Measurements from ENCODE around the gene BMP7.

DNA sequence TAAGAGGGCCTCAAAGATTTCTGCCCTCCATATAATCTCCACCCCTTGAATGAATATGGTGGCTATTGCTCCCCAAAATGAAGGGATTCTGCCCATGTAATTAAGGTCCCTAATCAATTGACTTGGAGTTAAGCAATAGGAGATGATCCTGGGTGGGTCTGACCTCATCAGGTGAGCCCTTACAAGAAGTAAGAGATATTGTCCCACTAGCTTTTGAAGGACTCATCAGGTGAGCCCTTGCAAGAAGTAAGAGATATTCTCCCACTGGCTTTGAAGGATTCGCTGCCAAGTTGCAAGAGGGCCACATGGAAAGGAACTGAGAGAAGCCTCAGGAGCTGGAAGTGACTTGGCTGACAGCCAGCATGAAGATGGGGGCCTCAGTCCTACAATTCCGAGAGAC is 103.4 kb downstream of the BMP7 start:
- TF ChIP-seq, protein P1, sequence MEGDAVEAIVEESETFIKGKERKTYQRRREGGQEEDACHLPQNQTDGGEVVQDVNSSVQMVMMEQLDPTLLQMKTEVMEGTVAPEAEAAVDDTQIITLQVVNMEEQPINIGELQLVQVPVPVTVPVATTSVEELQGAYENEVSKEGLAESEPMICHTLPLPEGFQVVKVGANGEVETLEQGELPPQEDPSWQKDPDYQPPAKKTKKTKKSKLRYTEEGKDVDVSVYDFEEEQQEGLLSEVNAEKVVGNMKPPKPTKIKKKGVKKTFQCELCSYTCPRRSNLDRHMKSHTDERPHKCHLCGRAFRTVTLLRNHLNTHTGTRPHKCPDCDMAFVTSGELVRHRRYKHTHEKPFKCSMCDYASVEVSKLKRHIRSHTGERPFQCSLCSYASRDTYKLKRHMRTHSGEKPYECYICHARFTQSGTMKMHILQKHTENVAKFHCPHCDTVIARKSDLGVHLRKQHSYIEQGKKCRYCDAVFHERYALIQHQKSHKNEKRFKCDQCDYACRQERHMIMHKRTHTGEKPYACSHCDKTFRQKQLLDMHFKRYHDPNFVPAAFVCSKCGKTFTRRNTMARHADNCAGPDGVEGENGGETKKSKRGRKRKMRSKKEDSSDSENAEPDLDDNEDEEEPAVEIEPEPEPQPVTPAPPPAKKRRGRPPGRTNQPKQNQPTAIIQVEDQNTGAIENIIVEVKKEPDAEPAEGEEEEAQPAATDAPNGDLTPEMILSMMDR (IDR thresholded peaks at IDR 0.05) = no peak
- no peak for TF ChIP-seq POLR2A (IDR thresholded peaks at IDR 0.05)

Measured in thyroid gland (tissue), 4 donors.